Spleen (tissue), 11 donors: ENCODE results near the gene MGMT. TPM values are rescaled to one million over a fixed set of nuclear protein-coding genes. Genes with fewer than 3 reads are reported as not detected.

Experiments
- DNase-seq: peaks from one replicate; pipeline ENCODE4 v3.0.0-alpha.2; 2020
- H3K27ac ChIP-seq, 8 donors: fragments of 200-600 bp; sonication (generic) in 7 of 8; 1 replicate in 4 of 8; 2 replicates in 4 of 8; pipeline versions ENCODE4 v1.5.0 to v1.8.0; 2016 to 2021; ENCODE audit warnings: inconsistent platforms in 4 of 8, mild to moderate bottlenecking in 4 of 8, moderate library complexity in 1 of 8
- H3K27me3 ChIP-seq, 7 donors: fragments of 200-600 bp; sonication (generic) in 6 of 7; replicated peaks in 1 of 7; 1 replicate in 4 of 7; 2 replicates in 3 of 7; pipeline versions ENCODE4 v1.5.0 to v1.8.0; 2016 to 2021; ENCODE audit warnings: inconsistent platforms in 3 of 7, mild to moderate bottlenecking in 1 of 7
- H3K36me3 ChIP-seq, 6 donors: fragments of 200-600 bp; sonication (generic) in 5 of 6; 1 replicate in 4 of 6; 2 replicates in 2 of 6; pipeline versions ENCODE4 v1.5.0 to v1.8.0; 2016 to 2021; ENCODE audit warnings: inconsistent platforms in 2 of 6
- H3K4me1 ChIP-seq, 6 donors: fragments of 200-600 bp; sonication (generic) in 5 of 6; 1 replicate in 3 of 6; 2 replicates in 3 of 6; pipeline versions ENCODE4 v1.5.0 to v1.8.0; 2016 to 2021; ENCODE audit warnings: inconsistent platforms in 3 of 6
- H3K4me3 ChIP-seq, 8 donors: fragments of 200-600 bp; sonication (generic) in 7 of 8; 1 replicate in 4 of 8; 2 replicates in 4 of 8; pipeline versions ENCODE4 v1.5.0 to v1.8.0; 2016 to 2021; ENCODE audit warnings: inconsistent platforms in 4 of 8, mild to moderate bottlenecking in 4 of 8, moderate library complexity in 2 of 8
- H3K9me3 ChIP-seq, 8 donors: fragments of 200-600 bp; sonication (generic) in 7 of 8; 1 replicate in 4 of 8; 2 replicates in 4 of 8; pipeline versions ENCODE4 v1.5.0 to v1.8.0; 2016 to 2021; ENCODE audit warnings: inconsistent platforms in 4 of 8
- POLR2A ChIP-seq, 3 donors: fragments of 450-650 bp; IDR thresholded peaks; one replicate each; pipeline ENCODE4 v1.5.1; 2017; ENCODE audit warnings: antibody characterized with exemption in 3 of 3, mild to moderate bottlenecking in 1 of 3
- POLR2AphosphoS5 ChIP-seq, 3 donors: sonication (generic); formaldehyde crosslinking; IDR thresholded peaks; one replicate each; pipeline ENCODE4 v1.5.1; 2017; ENCODE audit warnings: antibody characterized with exemption in 3 of 3
- WGBS, 5 donors: extraction: QIAGEN DNeasy Blood & Tissue Kit in 3 of 5; methylation state at CpG; one replicate each; pipeline versions ENCODE4 v1.1.5 to v1.1.7; 2013 to 2018; 5-methylcytosine and 5-hydroxymethylcytosine counted together
- intact Hi-C: fragments of 100-400 bp; cut with DNase I; formaldehyde crosslinking; loops from one replicate; pipeline ENCODE4 v1.15.0; 2023; ENCODE audit warnings: low total_unique reads
- polyA plus RNA-seq, 3 donors: library from polyadenylated mRNA; stranded (reverse); fragments of 200-250 nt; gene quantifications; one replicate each; pipeline ENCODE4 v1.2.1, GENCODE V29; 2013
- total RNA-seq, 7 donors: library from RNA; depleted of rRNA in 3 of 7; stranded (reverse); fragments of >200 nt in 3 of 7; fragmentation: NEBNext Ultra II Directional in 4 of 7; extraction: Animal tissue kit (Norgen Biotek cat#: 25700) in 4 of 7; gene quantifications; one replicate each; pipeline versions ENCODE4 v1.1.0 to v1.2.1, GENCODE V29; 2016 to 2021
- TF ChIP-seq, protein P1 (sequence below), 11 experiments: fragments of 200-600 bp in 7 of 11; fragments of 450-650 bp in 4 of 11; sonication (generic) in 4 of 11; IDR thresholded peaks in 8 of 11; conservative IDR thresholded peaks in 3 of 11; 1 replicate in 7 of 11; 2 replicates in 4 of 11; pipeline versions ENCODE4 v1.4.0 to v1.8.0; 2016 to 2021; ENCODE audit warnings: antibody characterized with exemption in 11 of 11, inconsistent platforms in 4 of 11, mild to moderate bottlenecking in 1 of 11
- donor health status: healthy with polysubstance abuse.
- donor health status: DM: no; HTN: no; CAD: no; lungs with moderate emphysema.
- donor health status: DM: no; HTN: no; CAD: no.
- donor health status: Bipolar disorder and iron deficiency.
- donor health status: healthy.
- donor health status: DM: no; HTN: no; CAD: no.
- donor health status: DM: yes; HTN: yes; CAD: no.

Gene MGMT
- total and polyA plus RNA-seq, 10 donors = 14.3 to 33.4 (median 21.7) TPM

DNA sequence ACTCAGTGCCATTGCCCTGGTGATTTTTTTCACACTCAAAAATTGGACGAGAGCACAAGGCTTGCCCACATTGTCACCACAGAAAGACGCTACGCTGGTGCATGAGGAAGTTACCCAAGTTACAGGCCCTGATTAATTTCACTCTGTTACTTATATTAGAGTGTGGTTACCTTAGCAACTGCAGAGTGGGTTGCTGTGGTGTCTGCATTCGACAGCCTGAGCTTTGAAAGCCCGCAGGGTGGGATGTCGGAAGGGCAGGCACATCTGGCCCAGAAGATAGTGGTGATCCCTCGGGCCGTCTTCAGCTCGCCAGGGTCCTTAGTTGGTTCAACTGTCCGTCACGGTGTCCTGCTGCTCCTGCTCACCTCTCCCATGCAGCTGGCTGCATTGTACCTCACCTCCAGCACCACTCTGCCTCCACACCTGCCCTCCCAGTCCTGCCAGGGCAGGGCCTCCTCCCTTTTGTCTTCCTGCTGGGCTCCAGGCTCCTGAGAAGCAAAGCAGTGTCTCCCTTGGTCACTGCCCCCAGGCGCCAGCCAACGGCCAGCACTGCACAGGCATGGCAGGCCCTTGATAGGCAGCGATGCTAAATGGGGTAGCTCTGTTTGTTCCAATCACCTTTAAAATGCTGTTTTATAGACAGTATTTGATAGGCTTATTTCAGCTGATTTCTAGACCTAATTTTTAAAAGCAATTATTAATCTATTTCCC, 329.8 kb downstream of the MGMT start:
- no peak for DNase-seq
- H3K27ac ChIP-seq = no peak overlapping the region
- H3K4me1 ChIP-seq = no peaks in the 10 kb centered on the region
- TF ChIP-seq POLR2AphosphoS5 (IDR thresholded peaks at IDR 0.05) = no peak
- TF ChIP-seq, protein P1, sequence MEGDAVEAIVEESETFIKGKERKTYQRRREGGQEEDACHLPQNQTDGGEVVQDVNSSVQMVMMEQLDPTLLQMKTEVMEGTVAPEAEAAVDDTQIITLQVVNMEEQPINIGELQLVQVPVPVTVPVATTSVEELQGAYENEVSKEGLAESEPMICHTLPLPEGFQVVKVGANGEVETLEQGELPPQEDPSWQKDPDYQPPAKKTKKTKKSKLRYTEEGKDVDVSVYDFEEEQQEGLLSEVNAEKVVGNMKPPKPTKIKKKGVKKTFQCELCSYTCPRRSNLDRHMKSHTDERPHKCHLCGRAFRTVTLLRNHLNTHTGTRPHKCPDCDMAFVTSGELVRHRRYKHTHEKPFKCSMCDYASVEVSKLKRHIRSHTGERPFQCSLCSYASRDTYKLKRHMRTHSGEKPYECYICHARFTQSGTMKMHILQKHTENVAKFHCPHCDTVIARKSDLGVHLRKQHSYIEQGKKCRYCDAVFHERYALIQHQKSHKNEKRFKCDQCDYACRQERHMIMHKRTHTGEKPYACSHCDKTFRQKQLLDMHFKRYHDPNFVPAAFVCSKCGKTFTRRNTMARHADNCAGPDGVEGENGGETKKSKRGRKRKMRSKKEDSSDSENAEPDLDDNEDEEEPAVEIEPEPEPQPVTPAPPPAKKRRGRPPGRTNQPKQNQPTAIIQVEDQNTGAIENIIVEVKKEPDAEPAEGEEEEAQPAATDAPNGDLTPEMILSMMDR (IDR thresholded peaks at IDR 0.05 in 8 of 11, conservative IDR thresholded peaks at IDR 0.05 in 3 of 11) = no peak
- no peak for TF ChIP-seq POLR2A (IDR thresholded peaks at IDR 0.05)
- WGBS, 5 donors = 43 to 69% (median 61%) methylated on average over 4 to 14 of the region's 14 CpGs
- intact Hi-C loops = no loop called here
- H3K36me3 ChIP-seq = no peaks in the 10 kb centered on the region
- peaks cover 0 to 60% (median 30%) of the 10 kb centered on the region in 8 donors for H3K9me3 ChIP-seq
- no peak overlapping the region for H3K4me3 ChIP-seq
- H3K27me3 ChIP-seq = peaks cover 0 to 3% (median 0%) of the 10 kb centered on the region in 7 donors

DNA sequence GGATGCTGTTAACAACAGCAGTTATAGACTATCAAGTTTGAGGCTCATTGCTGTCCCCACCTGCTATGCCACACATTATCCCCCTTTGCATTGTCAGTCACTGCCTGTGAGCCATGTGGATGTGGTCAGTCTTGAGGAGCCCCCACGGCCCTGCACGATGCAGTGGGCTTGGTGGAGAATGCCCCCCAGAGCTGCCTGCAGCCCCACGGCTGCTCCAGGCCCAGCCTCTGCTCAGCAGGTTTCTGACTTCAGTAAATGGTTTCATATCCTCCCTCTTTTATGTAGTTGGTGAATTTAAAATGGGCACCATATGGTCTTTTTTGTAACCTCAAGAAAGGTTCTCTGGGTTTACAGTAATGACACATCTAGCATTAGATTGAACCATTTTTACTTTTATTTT, 332.9 kb downstream of the MGMT start:
- Histone ChIP-seq H3K4me1 (no peaks in the 10 kb centered on the region), H3K27me3 (peaks cover 0 to 3% (median 0%) of the 10 kb centered on the region in 7 donors), H3K27ac (no peak overlapping the region), H3K9me3 (peaks cover 0 to 58% (median 30%) of the 10 kb centered on the region in 8 donors), H3K36me3 (no peaks in the 10 kb centered on the region), H3K4me3 (no peak overlapping the region)
- DNase-seq = no peak
- intact Hi-C loops = no loop called here
- WGBS, 5 donors = 48 to 84% (median 80%) methylated on average over 3 of the region's 3 CpGs
- TF ChIP-seq, protein P1 (IDR thresholded peaks at IDR 0.05 in 8 of 11, conservative IDR thresholded peaks at IDR 0.05 in 3 of 11) = no peak
- TF ChIP-seq POLR2AphosphoS5 (IDR thresholded peaks at IDR 0.05) (no peak), POLR2A (IDR thresholded peaks at IDR 0.05) (no peak)

DNA sequence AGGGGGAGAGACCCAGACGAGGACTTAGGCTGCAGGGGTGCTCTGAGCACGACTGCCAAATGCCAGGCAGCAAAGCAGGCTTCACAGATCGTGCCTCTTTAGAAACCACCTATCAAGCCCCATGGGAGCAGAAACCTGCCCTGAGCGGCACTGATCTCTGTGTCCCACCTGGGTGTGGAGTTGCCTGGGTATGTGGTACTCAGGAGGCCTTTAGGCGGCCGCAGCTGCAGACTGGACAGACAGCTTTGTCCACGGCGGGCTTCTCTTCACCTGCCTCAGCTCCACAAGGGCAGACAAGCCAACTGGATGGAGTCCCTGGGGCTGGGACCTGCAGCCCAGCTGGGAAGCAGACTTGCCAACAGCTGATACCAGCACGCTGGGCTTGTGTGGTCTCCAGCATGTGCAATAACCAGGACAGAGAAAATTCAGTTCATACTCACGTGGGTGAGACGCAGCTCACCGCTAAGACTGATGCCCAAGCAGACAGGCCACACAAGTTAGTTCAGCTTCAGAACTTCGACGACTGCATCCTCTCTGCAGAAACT, 333.8 kb downstream of the MGMT start:
- H3K4me3 ChIP-seq = no peak overlapping the region
- H3K27ac ChIP-seq = no peak overlapping the region
- H3K4me1 ChIP-seq = no peaks in the 10 kb centered on the region
- H3K27me3 ChIP-seq = peaks cover 0 to 3% (median 0%) of the 10 kb centered on the region in 7 donors
- no peak for DNase-seq
- peaks cover 0 to 63% (median 40%) of the 10 kb centered on the region in 8 donors for H3K9me3 ChIP-seq
- TF ChIP-seq, protein P1 (IDR thresholded peaks at IDR 0.05 in 8 of 11, conservative IDR thresholded peaks at IDR 0.05 in 3 of 11) = no peak
- TF ChIP-seq POLR2A (IDR thresholded peaks at IDR 0.05) (no peak), POLR2AphosphoS5 (IDR thresholded peaks at IDR 0.05) (no peak)
- 71 to 84% (median 78%) methylated on average over 14 of the region's 14 CpGs for WGBS, 5 donors
- intact Hi-C loops = no loop called here
- no peaks in the 10 kb centered on the region for H3K36me3 ChIP-seq

DNA sequence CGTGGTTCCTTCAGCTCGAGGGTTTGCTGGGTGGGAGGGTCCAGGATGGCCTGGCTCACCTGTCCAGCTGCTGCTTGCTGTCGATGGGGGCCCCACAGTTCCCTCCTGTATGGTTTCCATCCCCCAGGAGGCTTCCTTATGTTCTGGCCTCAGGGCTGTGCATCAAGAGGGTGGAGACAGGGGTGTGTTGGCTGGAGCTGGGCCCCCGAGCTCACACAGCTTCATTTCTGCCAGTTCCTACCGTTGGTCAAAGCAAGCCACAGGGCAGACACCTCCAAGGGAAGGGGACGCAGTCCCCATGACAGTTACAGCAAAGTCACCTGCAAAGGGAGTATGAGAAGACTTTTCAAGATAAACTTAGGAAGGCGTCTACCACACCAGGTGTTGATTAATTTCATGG, 340.2 kb downstream of the MGMT start:
- 78 to 85% (median 81%) methylated on average over 6 to 7 of the region's 7 CpGs for WGBS, 5 donors
- no peak for DNase-seq
- H3K4me3 ChIP-seq = no peak overlapping the region
- no peak overlapping the region for H3K27ac ChIP-seq
- H3K9me3 ChIP-seq = peaks cover 0 to 52% (median 46%) of the 10 kb centered on the region in 8 donors
- H3K27me3 ChIP-seq = peaks cover 0 to 13% (median 0%) of the 10 kb centered on the region in 7 donors
- TF ChIP-seq, protein P1 (IDR thresholded peaks at IDR 0.05 in 8 of 11, conservative IDR thresholded peaks at IDR 0.05 in 3 of 11) = no peak
- TF ChIP-seq POLR2AphosphoS5 (IDR thresholded peaks at IDR 0.05) = no peak
- no peak for TF ChIP-seq POLR2A (IDR thresholded peaks at IDR 0.05)
- intact Hi-C loops = no loop called here
- no peaks in the 10 kb centered on the region for H3K36me3 ChIP-seq
- no peaks in the 10 kb centered on the region for H3K4me1 ChIP-seq
